GM23338 (cell line): ENCODE measurements around the gene KRTAP5-4. TPM values are rescaled to one million over a fixed set of nuclear protein-coding genes. Genes with fewer than 3 reads are reported as not detected.
"Not testable (repeated sequence)": the region's sequence is repeated elsewhere in the genome, so short reads cannot be mapped to it uniquely, and the experiment has no call there.

Source experiments
- ATAC-seq: fragments of 200-7000 bp; cut with Tn5 transposase; 3 replicates; pipeline ENCODE4 v1.9.1; 2020
- DNase-seq: peaks from one replicate; pipeline ENCODE4 v3.0.0-alpha.2; 2015; ENCODE audit warnings: low spot score
- H2AFZ ChIP-seq: fragments of 200-600 bp; sonication (generic); 2 replicates; pipeline ENCODE4 v1.8.0; 2016; ENCODE audit warnings: antibody characterized with exemption, mild to moderate bottlenecking, moderate library complexity
- H3F3A ChIP-seq: fragments of 200-600 bp; sonication (generic); replicated peaks from 2 replicates; pipeline ENCODE4 v1.8.0; 2017; ENCODE audit warnings: antibody characterized with exemption, mixed run types, low read depth
- H3K27ac ChIP-seq: fragments of 200-600 bp; sonication (generic); 2 replicates; pipeline ENCODE4 v1.6.1; 2016; ENCODE audit warnings: low read depth
- H3K27me3 ChIP-seq: fragments of 200-600 bp; sonication (generic); 2 replicates; pipeline ENCODE4 v1.8.0; 2016; ENCODE audit warnings: mild to moderate bottlenecking, mixed run types, moderate library complexity; ENCODE audit not compliant: insufficient read depth
- H3K36me3 ChIP-seq: fragments of 200-600 bp; sonication (generic); 2 replicates; pipeline ENCODE4 v1.8.0; 2016; ENCODE audit warnings: mild to moderate bottlenecking; ENCODE audit not compliant: insufficient read depth
- H3K4me1 ChIP-seq: fragments of 200-600 bp; sonication (generic); 2 replicates; pipeline ENCODE4 v1.8.0; 2016; ENCODE audit warnings: mild to moderate bottlenecking, moderate library complexity; ENCODE audit not compliant: insufficient read depth
- H3K4me2 ChIP-seq: fragments of 200-600 bp; sonication (generic); 2 replicates; pipeline ENCODE4 v1.7.1; 2017; ENCODE audit warnings: mixed run types
- H3K4me3 ChIP-seq: fragments of 200-600 bp; sonication (generic); 2 replicates; pipeline ENCODE4 v1.6.1; 2016; ENCODE audit warnings: mixed run types
- H3K79me2 ChIP-seq: fragments of 200-600 bp; sonication (generic); replicated peaks from 2 replicates; pipeline ENCODE4 v1.8.0; 2017; ENCODE audit warnings: mild to moderate bottlenecking; ENCODE audit not compliant: insufficient read depth
- H3K9me2 ChIP-seq: fragments of 200-600 bp; sonication (generic); 2 replicates; pipeline ENCODE4 v1.8.0; 2017; ENCODE audit not compliant: insufficient read depth
- H4K20me1 ChIP-seq: fragments of 200-600 bp; sonication (generic); replicated peaks from 2 replicates; pipeline ENCODE4 v1.8.0; 2017; ENCODE audit warnings: mild to moderate bottlenecking; ENCODE audit not compliant: insufficient read depth
- H3K27ac Mint-ChIP-seq: 2 replicates; pipeline ENCODE4 v1.8.0; 2020; ENCODE audit warnings: inconsistent platforms, mild to moderate bottlenecking, moderate library complexity, mixed read lengths
- H3K27me3 Mint-ChIP-seq: 3 replicates; pipeline ENCODE4 v1.8.0; 2022; ENCODE audit warnings: low read depth, mild to moderate bottlenecking, moderate library complexity, mixed read lengths, inconsistent platforms; ENCODE audit not compliant: insufficient read depth, poor library complexity
- H3K36me3 Mint-ChIP-seq: 3 replicates; pipeline ENCODE4 v1.8.0; 2021; ENCODE audit warnings: low read depth, mild to moderate bottlenecking, inconsistent platforms, moderate library complexity, mixed read lengths
- H3K4me1 Mint-ChIP-seq: 3 replicates; pipeline ENCODE4 v1.8.0; 2020; ENCODE audit warnings: mild to moderate bottlenecking, inconsistent platforms, mixed read lengths
- H3K4me3 Mint-ChIP-seq: 3 replicates; pipeline ENCODE4 v1.8.0; 2021; ENCODE audit warnings: moderate library complexity, mild to moderate bottlenecking, inconsistent platforms, mixed read lengths
- H3K9me3 Mint-ChIP-seq: 3 replicates; pipeline ENCODE4 v1.8.0; 2020; ENCODE audit warnings: moderate library complexity, mild to moderate bottlenecking, inconsistent platforms, mixed read lengths
- CREB1 ChIP-seq: fragments of 250-450 bp; sonication (Bioruptor Pico); IDR thresholded peaks from 2 replicates; pipeline ENCODE4 v1.5.0; 2020; ENCODE audit warnings: low read depth, mild to moderate bottlenecking, moderate library complexity
- EZH2 ChIP-seq: fragments of 200-600 bp; sonication (generic); IDR thresholded peaks from one replicate; pipeline ENCODE4 v1.8.0; 2017; ENCODE audit warnings: antibody characterized with exemption, mild to moderate bottlenecking, low read depth; ENCODE audit not compliant: unreplicated experiment
- EZH2phosphoT487 ChIP-seq: fragments of 200-600 bp; sonication (generic); IDR thresholded peaks from one replicate; pipeline ENCODE4 v1.8.1; 2018; ENCODE audit warnings: antibody characterized with exemption; ENCODE audit not compliant: unreplicated experiment
- JUNB ChIP-seq: IDR thresholded peaks from one replicate; pipeline ENCODE4 v1.6.1; 2016; ENCODE audit warnings: antibody characterized with exemption; ENCODE audit not compliant: unreplicated experiment
- NANOG ChIP-seq: IDR thresholded peaks from 2 replicates; pipeline ENCODE4 v1.6.1; 2016; ENCODE audit warnings: antibody characterized with exemption, borderline replicate concordance
- STAT1 ChIP-seq: IDR thresholded peaks from one replicate; pipeline ENCODE4 v1.6.1; 2016; ENCODE audit warnings: antibody characterized with exemption; ENCODE audit not compliant: unreplicated experiment
- ZNF114 ChIP-seq: fragments of 250-450 bp; sonication (Bioruptor Pico); IDR thresholded peaks from 2 replicates; pipeline ENCODE4 v1.5.0; 2020; ENCODE audit warnings: mild to moderate bottlenecking, moderate library complexity
- polyA plus RNA-seq: library from polyadenylated mRNA; unstranded; fragments of >200 nt; fragmentation: Nextera tagmentation; extraction: Ambion mirVana; gene quantifications from 2 replicates; pipeline ENCODE4 v1.2.1, GENCODE V29; 2016
- total RNA-seq: library from RNA; depleted of rRNA; stranded (reverse); fragments of >200 nt; shearing (Covaris generic); gene quantifications from 2 replicates; pipeline ENCODE4 v1.2.3, GENCODE V29; 2014
- TF ChIP-seq, protein P1 (sequence below): fragments of 250-450 bp; sonication (Bioruptor Pico); IDR thresholded peaks from 2 replicates; pipeline ENCODE4 v1.5.0; 2020; ENCODE audit warnings: mild to moderate bottlenecking, moderate library complexity
- TF ChIP-seq, protein P2 (sequence below): IDR thresholded peaks from 2 replicates; pipeline ENCODE4 v1.6.1; 2016; ENCODE audit warnings: antibody characterized with exemption
- TF ChIP-seq, protein P3 (sequence below), 2 experiments: fragments of 200-600 bp in 1 of 2; sonication (generic) in 1 of 2; conservative IDR thresholded peaks; 2 replicates each; pipeline versions ENCODE4 v1.5.1 to v1.6.1; 2016 to 2017; ENCODE audit warnings: antibody characterized with exemption in 2 of 2, low read depth in 2 of 2, mild to moderate bottlenecking in 2 of 2, moderate library complexity in 1 of 2

The KRTAP5-4 gene
- total and polyA plus RNA-seq, 2 experiments from 2014 or later, result not detected

- Histone ChIP-seq H3K4me3 (no peak overlapping the region), H2AFZ (no peak overlapping the region), H3K27ac (no peak overlapping the region), H3K9me2 (no peaks in the 10 kb centered on the region), H3K79me2 (no peaks in the 10 kb centered on the region), H3K4me2 (no peak overlapping the region), H3K27me3 (no peaks in the 10 kb centered on the region), H3K4me1 (peaks cover 18% of the 10 kb centered on the region), H3F3A (peaks cover 13% of the 10 kb centered on the region; the same call in 1 of the 2 replicates), H3K36me3 (no peaks in the 10 kb centered on the region), H4K20me1 (no peaks in the 10 kb centered on the region)
- ATAC-seq, result no peak
- Mint-ChIP-seq H3K27me3 (peaks cover 15% of the 10 kb centered on the region), H3K36me3 (peaks cover 5% of the 10 kb centered on the region; the same call in 1 of the 3 replicates), H3K4me1 (peaks cover 28% of the 10 kb centered on the region), H3K27ac (no peak overlapping the region), H3K4me3 (no peak overlapping the region), H3K9me3 (peaks cover 22% of the 10 kb centered on the region; the same call in 2 of the 3 replicates)
- TF ChIP-seq, protein P1, sequence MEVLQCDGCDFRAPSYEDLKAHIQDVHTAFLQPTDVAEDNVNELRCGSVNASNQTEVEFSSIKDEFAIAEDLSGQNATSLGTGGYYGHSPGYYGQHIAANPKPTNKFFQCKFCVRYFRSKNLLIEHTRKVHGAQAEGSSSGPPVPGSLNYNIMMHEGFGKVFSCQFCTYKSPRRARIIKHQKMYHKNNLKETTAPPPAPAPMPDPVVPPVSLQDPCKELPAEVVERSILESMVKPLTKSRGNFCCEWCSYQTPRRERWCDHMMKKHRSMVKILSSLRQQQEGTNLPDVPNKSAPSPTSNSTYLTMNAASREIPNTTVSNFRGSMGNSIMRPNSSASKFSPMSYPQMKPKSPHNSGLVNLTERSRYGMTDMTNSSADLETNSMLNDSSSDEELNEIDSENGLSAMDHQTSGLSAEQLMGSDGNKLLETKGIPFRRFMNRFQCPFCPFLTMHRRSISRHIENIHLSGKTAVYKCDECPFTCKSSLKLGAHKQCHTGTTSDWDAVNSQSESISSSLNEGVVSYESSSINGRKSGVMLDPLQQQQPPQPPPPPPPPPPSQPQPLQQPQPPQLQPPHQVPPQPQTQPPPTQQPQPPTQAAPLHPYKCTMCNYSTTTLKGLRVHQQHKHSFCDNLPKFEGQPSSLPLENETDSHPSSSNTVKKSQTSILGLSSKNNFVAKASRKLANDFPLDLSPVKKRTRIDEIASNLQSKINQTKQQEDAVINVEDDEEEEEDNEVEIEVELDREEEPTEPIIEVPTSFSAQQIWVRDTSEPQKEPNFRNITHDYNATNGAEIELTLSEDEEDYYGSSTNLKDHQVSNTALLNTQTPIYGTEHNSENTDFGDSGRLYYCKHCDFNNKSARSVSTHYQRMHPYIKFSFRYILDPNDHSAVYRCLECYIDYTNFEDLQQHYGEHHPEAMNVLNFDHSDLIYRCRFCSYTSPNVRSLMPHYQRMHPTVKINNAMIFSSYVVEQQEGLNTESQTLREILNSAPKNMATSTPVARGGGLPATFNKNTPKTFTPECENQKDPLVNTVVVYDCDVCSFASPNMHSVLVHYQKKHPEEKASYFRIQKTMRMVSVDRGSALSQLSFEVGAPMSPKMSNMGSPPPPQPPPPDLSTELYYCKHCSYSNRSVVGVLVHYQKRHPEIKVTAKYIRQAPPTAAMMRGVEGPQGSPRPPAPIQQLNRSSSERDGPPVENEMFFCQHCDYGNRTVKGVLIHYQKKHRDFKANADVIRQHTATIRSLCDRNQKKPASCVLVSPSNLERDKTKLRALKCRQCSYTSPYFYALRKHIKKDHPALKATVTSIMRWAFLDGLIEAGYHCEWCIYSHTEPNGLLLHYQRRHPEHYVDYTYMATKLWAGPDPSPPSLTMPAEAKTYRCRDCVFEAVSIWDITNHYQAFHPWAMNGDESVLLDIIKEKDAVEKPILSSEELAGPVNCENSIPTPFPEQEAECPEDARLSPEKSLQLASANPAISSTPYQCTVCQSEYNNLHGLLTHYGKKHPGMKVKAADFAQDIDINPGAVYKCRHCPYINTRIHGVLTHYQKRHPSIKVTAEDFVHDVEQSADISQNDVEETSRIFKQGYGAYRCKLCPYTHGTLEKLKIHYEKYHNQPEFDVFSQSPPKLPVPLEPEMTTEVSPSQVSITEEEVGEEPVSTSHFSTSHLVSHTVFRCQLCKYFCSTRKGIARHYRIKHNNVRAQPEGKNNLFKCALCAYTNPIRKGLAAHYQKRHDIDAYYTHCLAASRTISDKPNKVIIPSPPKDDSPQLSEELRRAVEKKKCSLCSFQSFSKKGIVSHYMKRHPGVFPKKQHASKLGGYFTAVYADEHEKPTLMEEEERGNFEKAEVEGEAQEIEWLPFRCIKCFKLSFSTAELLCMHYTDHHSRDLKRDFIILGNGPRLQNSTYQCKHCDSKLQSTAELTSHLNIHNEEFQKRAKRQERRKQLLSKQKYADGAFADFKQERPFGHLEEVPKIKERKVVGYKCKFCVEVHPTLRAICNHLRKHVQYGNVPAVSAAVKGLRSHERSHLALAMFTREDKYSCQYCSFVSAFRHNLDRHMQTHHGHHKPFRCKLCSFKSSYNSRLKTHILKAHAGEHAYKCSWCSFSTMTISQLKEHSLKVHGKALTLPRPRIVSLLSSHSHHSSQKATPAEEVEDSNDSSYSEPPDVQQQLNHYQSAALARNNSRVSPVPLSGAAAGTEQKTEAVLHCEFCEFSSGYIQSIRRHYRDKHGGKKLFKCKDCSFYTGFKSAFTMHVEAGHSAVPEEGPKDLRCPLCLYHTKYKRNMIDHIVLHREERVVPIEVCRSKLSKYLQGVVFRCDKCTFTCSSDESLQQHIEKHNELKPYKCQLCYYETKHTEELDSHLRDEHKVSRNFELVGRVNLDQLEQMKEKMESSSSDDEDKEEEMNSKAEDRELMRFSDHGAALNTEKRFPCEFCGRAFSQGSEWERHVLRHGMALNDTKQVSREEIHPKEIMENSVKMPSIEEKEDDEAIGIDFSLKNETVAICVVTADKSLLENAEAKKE (CRISPR knock-in tag), result no peak
- TF ChIP-seq NANOG (no peak), ZNF114 (CRISPR knock-in tag) (no peak), EZH2phosphoT487 (no peak), JUNB (no peak), EZH2 (no peak), CREB1 (CRISPR knock-in tag) (no peak), STAT1 (no peak)
- TF ChIP-seq, protein P2, sequence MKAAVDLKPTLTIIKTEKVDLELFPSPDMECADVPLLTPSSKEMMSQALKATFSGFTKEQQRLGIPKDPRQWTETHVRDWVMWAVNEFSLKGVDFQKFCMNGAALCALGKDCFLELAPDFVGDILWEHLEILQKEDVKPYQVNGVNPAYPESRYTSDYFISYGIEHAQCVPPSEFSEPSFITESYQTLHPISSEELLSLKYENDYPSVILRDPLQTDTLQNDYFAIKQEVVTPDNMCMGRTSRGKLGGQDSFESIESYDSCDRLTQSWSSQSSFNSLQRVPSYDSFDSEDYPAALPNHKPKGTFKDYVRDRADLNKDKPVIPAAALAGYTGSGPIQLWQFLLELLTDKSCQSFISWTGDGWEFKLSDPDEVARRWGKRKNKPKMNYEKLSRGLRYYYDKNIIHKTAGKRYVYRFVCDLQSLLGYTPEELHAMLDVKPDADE, result no peak
- TF ChIP-seq, protein P3, sequence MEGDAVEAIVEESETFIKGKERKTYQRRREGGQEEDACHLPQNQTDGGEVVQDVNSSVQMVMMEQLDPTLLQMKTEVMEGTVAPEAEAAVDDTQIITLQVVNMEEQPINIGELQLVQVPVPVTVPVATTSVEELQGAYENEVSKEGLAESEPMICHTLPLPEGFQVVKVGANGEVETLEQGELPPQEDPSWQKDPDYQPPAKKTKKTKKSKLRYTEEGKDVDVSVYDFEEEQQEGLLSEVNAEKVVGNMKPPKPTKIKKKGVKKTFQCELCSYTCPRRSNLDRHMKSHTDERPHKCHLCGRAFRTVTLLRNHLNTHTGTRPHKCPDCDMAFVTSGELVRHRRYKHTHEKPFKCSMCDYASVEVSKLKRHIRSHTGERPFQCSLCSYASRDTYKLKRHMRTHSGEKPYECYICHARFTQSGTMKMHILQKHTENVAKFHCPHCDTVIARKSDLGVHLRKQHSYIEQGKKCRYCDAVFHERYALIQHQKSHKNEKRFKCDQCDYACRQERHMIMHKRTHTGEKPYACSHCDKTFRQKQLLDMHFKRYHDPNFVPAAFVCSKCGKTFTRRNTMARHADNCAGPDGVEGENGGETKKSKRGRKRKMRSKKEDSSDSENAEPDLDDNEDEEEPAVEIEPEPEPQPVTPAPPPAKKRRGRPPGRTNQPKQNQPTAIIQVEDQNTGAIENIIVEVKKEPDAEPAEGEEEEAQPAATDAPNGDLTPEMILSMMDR (conservative IDR thresholded peaks at IDR 0.05; ENCODE audit: low read depth in 2 of 2), result no peak
- no peak for DNase-seq
Observed at GRCh38 chr11:1598816-1599215, 23.1 kb downstream of the KRTAP5-4 start.

- Histone ChIP-seq H3K4me1 (peaks cover 18% of the 10 kb centered on the region), H3F3A (peaks cover 13% of the 10 kb centered on the region; the same call in 1 of the 2 replicates)
- H3K36me3 Mint-ChIP-seq, result not testable (repeated sequence)
Observed at GRCh38 chr11:1598406-1598805, 23.5 kb downstream of the KRTAP5-4 start.

More at GRCh38 chr11:1598406-1598805, 23.5 kb downstream of the KRTAP5-4 start:
- not testable (repeated sequence) for H3K27me3 ChIP-seq, H3K79me2 ChIP-seq, ATAC-seq, H3K4me3 Mint-ChIP-seq, H4K20me1 ChIP-seq, H3K9me2 ChIP-seq, H3K27ac Mint-ChIP-seq, H3K4me3 ChIP-seq, H3K4me2 ChIP-seq, H2AFZ ChIP-seq, H3K36me3 ChIP-seq, DNase-seq, H3K27ac ChIP-seq
- Mint-ChIP-seq H3K9me3 (peaks cover 22% of the 10 kb centered on the region; the same call in 2 of the 3 replicates), H3K4me1 (peaks cover 28% of the 10 kb centered on the region), H3K27me3 (peaks cover 15% of the 10 kb centered on the region)
